ENCODE results near the gene MCU.

Gene MCU

DNA sequence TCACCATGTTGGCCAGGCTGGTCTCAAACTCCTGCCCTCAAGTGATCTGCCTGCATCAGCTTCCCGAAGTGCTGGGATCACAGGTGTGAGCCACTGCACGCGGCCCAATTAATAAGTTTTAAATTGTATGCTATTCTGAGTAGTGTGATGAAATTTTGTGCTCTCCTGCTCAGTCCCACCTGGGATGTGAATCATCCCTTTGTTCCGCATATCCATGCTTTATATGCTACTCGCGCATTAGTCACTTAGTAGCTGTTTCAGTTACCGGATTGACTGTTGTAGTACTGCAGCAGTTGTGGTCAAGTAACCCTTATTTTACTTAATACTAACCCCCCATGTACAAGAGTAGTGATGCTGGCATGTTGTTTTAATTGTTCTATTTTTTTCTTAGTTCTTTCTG lies 154.3 kb downstream of the MCU start:
- DNase-seq (ENCODE audit: low read depth) = no peak

DNA sequence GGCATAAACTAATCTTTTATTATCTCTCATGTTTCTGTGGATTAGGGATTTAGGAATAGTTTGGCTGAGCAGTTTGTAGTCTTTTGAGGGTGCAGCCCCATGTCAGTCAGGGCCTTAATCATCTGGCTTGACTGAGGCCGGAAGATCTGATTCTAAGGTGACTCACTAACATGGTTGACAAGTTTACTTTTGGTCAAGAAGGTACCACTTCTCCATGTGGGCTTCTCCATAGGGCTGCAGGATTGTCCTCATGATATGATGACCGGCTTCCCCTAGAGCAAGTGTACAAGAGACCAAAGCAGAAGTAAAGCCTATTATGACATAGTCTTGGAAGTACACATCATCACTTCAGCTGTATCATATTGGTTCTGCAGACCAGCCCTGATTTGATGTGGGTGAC lies 155.7 kb downstream of the MCU start:
- DNase-seq (ENCODE audit: low read depth) = no peak

DNA sequence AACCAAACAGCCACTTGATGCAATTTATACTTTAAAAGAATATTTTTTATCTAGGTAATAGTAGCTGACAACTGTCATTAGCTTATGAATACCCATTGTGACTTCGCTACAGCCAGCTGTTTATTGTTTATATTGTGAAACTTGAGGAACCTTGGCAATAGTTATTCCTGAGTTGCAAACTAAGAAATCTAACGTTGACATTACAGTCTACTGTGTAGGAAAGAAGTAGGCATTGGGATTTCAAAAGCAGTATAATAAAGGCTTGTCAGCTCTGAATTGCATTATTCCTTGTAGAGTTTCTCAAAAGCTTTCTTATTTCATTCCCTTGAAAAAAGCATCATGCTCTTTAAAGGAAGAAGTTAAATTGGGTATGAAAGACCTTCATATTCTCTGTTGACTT lies 158.9 kb downstream of the MCU start:
- no peak for DNase-seq (ENCODE audit: low read depth)

DNA sequence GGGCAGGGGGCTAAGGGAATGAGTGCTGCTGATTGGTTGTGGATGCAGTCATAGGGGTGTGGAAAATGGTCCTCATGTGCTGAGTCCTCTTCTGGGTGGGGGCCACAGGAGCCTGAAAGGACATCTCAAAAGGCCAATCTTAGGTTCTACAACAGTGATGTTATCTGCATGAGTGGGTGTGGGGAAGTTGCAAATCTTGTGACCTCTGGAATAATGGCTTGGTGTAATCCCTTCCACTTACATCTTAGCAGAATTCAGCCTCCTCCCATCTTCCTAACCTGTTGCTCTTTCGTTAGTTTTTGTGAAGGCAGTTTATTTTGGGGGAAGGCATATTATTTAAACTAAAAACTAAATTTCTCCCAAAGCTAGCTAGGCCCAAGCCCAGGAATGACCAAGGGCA lies 159.6 kb downstream of the MCU start:
- DNase-seq (ENCODE audit: low read depth) = no peak

GRCh38 chr10:72852508-72852907 lies 160.6 kb downstream of the MCU start:
- no peak for DNase-seq (ENCODE audit: low read depth)

DNA sequence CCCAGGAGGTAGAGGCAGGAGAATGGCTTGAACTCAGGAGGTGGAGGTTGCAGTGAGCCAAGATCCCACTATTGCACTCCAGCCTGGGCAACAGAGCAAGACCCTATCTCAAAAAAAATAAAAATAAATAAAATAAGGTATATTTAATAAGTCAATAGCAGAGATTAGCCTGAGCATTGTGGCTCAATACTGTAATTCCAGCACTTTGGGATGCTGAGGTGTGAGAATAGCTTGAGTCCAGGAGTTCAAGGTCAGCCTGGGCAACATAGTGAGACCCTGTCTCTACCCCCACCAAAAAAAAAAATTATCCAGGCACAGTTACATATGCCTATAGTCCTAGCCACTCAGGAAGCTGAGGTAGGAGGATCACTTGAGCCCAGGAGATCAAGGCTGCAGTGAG lies 163.2 kb downstream of the MCU start:
- no peak for DNase-seq (ENCODE audit: low read depth)

GRCh38 chr10:72855790-72856189 lies 163.8 kb downstream of the MCU start:
- no peak for DNase-seq (ENCODE audit: low read depth)

DNA sequence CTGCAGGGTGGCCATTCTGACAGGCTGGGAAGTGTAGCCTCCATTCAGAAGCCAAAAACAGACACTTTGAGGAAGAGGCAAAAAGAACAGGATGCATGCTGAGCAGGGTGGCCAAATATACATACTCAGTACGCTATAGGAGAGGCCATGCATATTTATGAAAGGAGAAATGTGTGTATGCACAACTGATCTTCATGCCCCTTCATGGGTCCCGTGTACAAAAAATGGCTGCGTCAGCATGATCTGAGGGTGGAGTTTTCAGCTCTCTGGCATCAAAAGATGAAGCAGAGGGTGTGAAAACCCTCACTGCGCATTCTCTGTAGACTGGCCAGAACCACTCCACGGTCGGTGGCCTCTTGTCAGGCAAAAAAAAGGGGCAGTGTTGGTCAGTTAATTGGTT lies 166.1 kb downstream of the MCU start:
- DNase-seq (ENCODE audit: low read depth) = no peak

- DNase-seq (ENCODE audit: low read depth) = no peak
Observed at GRCh38 chr10:72862957-72863356, 171.0 kb downstream of the MCU start.

DNA sequence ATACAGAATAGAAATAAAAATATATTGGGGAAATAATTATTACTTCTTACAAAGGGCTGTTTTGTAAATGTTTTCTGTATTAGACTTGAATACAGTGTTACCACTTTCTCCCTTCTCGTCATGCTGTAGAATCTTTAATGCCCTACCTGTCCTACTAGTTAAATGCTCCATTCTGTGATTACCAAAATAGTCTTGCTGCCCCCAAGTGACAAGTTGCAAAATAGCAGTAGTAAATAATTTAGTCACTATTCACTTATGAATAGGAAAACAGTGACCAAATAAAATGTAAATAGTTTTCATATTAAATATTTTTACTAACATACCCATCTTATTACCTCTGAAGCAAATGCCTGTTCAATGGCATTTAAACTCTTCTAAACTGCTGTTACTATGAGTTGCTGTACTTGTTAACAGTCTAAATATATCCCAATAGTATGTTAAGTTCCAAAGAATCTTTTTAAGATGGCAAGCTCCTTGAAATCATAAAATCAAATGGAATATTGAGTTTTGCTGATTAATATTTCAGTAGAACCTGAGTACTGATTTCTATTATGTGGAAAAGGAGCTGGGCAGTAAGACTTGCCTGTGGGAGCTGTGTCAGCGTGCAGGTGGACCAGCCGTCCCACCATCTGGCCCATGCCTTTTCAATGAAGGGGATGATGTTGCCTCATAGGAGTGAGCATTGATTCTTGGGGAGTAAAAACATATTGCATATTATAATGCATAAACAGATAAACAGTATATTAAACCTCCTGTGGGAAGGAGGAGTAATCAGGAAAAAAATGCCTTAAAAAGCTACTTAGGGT lies 183.5 kb downstream of the MCU start:
- no peak for DNase-seq (ENCODE audit: low read depth)

DNA sequence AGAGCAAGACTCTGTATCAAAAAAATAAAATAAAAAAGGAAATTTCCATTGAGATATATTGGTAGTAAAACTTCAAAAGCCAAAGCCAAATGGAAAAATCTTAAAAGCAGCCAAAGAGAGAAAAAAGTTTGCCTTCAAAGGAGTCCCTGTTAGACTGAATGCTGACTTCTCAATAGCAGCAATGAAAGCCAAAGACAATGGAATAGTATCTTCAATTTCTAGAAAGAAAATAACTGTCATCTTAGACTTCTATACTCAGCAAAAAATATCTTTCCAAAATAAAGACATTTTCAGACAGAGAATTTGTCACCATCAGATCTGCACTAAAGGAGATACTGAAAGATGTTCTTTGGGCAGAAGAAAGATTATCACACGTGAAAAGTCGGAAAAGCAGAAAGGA lies 187.3 kb downstream of the MCU start:
- no peak for DNase-seq (ENCODE audit: low read depth)

DNA sequence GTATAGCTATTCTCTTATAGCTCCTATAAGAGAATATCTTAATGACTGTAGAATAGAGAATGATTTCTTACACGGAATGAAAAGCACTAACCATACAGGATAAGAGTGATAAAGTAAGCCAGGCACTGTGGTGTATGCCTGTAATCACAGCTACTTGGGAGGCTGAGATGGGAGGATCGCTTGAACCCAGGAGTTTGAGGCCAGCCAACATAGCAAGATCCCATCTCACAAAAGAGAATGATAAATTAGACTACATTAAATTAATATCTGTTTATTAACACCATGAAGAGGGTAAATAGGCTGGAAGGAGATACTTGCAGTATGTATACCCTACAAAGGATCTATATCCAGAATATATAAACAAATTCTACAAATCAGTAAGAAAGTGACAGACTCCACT lies 189.3 kb downstream of the MCU start:
- DNase-seq (ENCODE audit: low read depth) = no peak

DNA sequence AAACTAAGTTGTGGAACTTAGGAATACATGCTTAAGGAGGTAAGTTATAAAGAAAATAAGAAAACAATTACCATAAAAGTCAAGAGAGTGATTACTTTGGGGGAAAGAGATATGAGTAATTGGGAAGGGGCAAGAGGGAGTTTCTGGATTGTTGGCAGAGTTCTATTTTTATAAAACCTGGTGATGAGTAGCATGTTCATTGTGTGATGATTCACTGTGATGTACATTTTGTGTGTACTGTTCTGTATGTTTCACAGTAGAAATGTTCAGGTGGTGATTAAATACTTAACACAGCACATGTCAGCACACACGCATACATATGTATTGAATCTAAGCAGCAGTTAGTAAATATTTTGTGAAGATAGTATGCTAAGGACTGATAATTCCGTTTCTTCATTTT lies 191.9 kb downstream of the MCU start:
- no peak for DNase-seq (ENCODE audit: low read depth)

GRCh38 chr10:72885953-72886352 lies 194.0 kb downstream of the MCU start:
- no peak for DNase-seq (ENCODE audit: low read depth)

- no peak for DNase-seq (ENCODE audit: low read depth)
Observed at GRCh38 chr10:72886621-72887020, 194.7 kb downstream of the MCU start.

DNA sequence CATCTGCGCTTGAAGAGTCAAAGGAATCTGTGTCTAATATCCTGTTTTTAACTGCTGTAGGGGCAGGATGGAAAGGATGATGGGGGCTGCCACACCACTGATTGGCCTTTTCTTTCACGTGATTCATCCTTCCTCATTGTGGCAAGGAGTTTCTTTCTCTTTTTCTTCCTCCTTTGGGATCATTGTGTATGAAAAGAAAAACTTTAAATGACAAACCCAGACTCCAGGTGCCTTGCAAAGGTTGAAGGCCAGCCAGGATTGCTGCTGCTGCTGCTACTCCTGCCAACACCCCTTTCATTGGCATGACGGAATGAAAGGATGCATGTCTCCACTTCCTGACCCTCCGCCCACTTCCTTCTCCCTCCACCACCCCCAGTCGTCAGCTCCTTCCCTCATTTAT lies 195.1 kb downstream of the MCU start:
- DNase-seq (ENCODE audit: low read depth) = no peak

DNA sequence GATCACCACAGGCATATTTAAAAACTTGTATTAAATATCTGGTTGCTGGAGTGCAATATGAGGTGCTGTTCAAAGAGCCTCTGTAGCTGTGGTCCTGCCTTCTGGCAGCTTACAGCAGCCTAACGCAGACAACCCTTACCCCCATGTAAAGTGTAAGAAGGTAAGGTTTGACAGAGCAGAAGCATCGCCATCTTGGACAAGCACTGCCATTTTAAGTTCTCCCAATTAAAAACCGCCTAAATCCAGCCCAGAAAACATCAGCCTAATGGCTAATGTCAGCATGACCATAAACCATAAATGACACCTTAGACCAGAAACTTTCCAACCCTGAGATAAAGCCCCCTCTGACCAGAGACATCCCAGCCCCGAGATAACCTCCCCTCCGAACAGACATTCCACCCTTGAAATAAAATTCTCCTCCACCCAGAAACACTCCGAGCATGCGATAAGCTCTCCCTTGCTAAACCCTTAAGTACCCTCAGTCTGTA lies 196.3 kb downstream of the MCU start:
- no peak for DNase-seq (ENCODE audit: low read depth)

DNA sequence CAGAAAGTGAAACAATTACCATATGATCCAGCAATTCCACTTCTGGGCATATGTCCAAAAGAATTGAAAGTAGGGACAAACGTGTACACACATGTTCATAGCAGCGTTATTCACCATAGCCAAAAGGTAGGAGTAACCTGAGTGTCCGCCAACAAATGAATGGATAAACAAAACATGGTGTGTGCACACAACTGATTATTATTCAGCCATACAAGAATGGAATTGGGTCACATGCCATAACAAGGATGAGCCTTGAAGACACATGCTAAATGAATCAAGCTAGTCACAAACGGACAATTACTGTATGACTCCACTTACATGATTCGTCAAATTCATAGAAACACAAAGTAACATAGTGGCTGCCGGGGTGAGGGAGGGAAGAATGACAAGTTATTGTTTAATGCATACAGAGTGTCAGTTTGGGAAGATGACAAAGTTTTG lies 197.5 kb downstream of the MCU start:
- no peak for DNase-seq (ENCODE audit: low read depth)

DNA sequence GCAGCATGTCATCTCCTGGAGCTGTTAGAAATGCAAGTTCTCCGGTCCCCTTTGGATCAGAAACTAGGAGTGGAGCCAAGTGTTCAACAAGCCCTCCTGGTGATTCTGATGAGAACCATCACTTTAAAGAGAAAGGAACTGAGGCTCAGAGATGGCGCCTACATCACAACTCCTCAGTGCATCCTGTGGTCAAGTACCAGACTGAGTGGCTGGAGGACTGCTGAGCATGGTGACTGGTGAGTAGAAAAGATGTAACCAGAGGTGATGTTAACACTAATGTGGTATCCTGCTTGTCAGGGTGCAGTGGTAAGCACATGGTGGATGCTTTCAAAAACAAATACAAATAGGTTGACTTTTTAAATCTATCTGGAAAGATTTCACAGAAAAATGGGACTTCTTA lies 198.1 kb downstream of the MCU start:
- DNase-seq (ENCODE audit: low read depth) = no peak

- no peak for DNase-seq (ENCODE audit: low read depth)
Observed at GRCh38 chr10:72893136-72893798, 201.3 kb downstream of the MCU start, which contains the start of gene OIT3. TSS of gene OIT3 (plus strand) at chr10:72893739. CDS start at chr10:72893799, 60 bp downstream.

- no peak for DNase-seq (ENCODE audit: low read depth)
Observed at GRCh38 chr10:72895236-72895850, 203.4 kb downstream of the MCU start.

DNA sequence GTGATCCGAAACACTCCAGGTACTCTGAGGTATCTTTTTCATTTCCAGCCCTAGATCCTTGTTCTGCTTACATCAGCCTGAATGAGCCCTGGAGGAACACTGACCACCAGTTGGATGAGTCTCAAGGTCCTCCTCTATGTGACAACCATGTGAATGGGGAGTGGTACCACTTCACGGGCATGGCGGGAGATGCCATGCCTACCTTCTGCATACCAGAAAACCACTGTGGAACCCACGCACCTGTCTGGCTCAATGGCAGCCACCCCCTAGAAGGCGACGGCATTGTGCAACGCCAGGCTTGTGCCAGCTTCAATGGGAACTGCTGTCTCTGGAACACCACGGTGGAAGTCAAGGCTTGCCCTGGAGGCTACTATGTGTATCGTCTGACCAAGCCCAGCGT lies 206.7 kb downstream of the MCU start:
- DNase-seq (ENCODE audit: low read depth) = no peak

DNA sequence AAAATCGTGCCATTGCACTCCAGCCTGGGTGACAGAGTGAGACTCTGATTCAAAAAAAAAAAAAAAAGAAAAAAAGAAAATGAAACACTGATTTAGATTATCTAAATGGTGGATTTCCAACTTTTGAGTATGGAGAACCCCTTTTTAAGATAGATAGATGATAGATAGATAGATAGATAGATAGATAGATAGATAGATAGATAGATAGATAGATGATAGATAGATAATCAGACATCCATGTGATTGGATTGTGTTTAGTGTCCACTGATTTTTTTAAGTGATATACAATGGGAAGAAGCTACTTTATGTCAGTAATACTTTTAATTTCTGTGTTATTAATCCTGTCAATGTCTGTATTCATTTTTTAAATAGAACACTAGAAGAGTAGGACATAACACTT lies 207.6 kb downstream of the MCU start:
- no peak for DNase-seq (ENCODE audit: low read depth)
